SK-N-SH treated with all-trans-retinoic acid at 6 μM for 48 hours (cell line): ENCODE results near the gene FXYD2.

Experiments used
- ATAC-seq: fragments of 200-7000 bp; cut with Tn5 transposase; 3 replicates; pipeline ENCODE4 v1.9.1; 2020; ENCODE audit warnings: mild to moderate bottlenecking, moderate library complexity
- BACH2 ChIP-seq: fragments of 250-450 bp; sonication (Bioruptor Pico); IDR thresholded peaks from 2 replicates; pipeline ENCODE4 v1.9.0; 2021; ENCODE audit warnings: mild to moderate bottlenecking, borderline replicate concordance
- CREB5 ChIP-seq: fragments of 250-450 bp; sonication (Bioruptor Pico); IDR thresholded peaks from 2 replicates; pipeline ENCODE4 v1.5.1; 2020; ENCODE audit warnings: low read depth, mild to moderate bottlenecking, moderate library complexity
- CSDC2 ChIP-seq: fragments of 250-450 bp; sonication (Bioruptor Pico); IDR thresholded peaks from 2 replicates; pipeline ENCODE4 v1.5.0; 2020; ENCODE audit warnings: mild to moderate bottlenecking, moderate library complexity
- ESRRG ChIP-seq: fragments of 250-450 bp; sonication (Bioruptor Pico); IDR thresholded peaks from 2 replicates; pipeline ENCODE4 v1.6.1; 2021; ENCODE audit warnings: mild to moderate bottlenecking
- GLIS3 ChIP-seq: fragments of 250-450 bp; sonication (Bioruptor Pico); IDR thresholded peaks from 2 replicates; pipeline ENCODE4 v1.5.0; 2020; ENCODE audit warnings: mild to moderate bottlenecking, moderate library complexity
- OSR1 ChIP-seq: fragments of 250-450 bp; sonication (Bioruptor Pico); IDR thresholded peaks from 2 replicates; pipeline ENCODE4 v1.8.0; 2022; ENCODE audit warnings: moderate library complexity, mild to moderate bottlenecking, inconsistent platforms
- POU6F1 ChIP-seq: fragments of 250-450 bp; sonication (Bioruptor Pico); IDR thresholded peaks from 2 replicates; pipeline ENCODE4 v1.8.0; 2021; ENCODE audit warnings: low read depth, mild to moderate bottlenecking, moderate library complexity, borderline replicate concordance
- PPARA ChIP-seq: fragments of 250-450 bp; sonication (Bioruptor Pico); IDR thresholded peaks from 2 replicates; pipeline ENCODE4 v1.5.0; 2020; ENCODE audit warnings: mild to moderate bottlenecking, borderline replicate concordance
- RARB ChIP-seq: fragments of 250-450 bp; sonication (Bioruptor Pico); IDR thresholded peaks from 2 replicates; pipeline ENCODE4 v1.8.0; 2021; ENCODE audit warnings: mild to moderate bottlenecking, moderate library complexity
- SNAI2 ChIP-seq: fragments of 250-450 bp; sonication (Bioruptor Pico); IDR thresholded peaks from 2 replicates; pipeline ENCODE4 v1.5.0; 2020; ENCODE audit warnings: mild to moderate bottlenecking, moderate library complexity
- TSHZ2 ChIP-seq: fragments of 250-450 bp; sonication (Bioruptor Pico); IDR thresholded peaks from 2 replicates; pipeline ENCODE4 v1.5.0; 2020; ENCODE audit warnings: mild to moderate bottlenecking, moderate library complexity
- ZC3H10 ChIP-seq: fragments of 250-450 bp; sonication (Bioruptor Pico); IDR thresholded peaks from 2 replicates; pipeline ENCODE4 v1.5.1; 2021; ENCODE audit warnings: mild to moderate bottlenecking, moderate library complexity
- TF ChIP-seq, protein P1 (sequence below): fragments of 250-450 bp; sonication (Bioruptor Pico); IDR thresholded peaks from 2 replicates; pipeline ENCODE4 v1.8.0; 2020; ENCODE audit warnings: mild to moderate bottlenecking, moderate library complexity, borderline replicate concordance

FXYD2 gene

DNA sequence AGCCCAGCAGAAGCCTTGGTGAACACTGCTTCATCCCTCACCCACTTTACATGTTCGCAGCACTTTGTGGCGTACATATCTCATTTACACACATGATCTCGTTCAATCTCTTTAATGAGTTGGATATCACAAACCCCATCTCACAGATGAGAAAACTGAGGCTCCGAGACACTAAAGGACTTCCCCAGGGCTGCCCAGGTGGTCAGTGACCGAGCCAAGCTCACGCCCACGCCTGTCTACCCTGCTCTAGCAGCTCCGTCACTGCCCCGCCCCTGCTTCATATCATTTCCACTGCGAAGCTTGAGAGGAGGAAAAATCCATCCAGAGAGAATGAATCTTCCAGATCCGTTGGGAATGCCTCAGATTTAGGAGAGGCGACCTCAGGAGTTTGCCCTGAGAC, 15.8 kb downstream of the FXYD2 start:
- no peak for ATAC-seq
- no peak for TF ChIP-seq TSHZ2 (CRISPR knock-in tag)
- no peak for TF ChIP-seq ZC3H10 (CRISPR knock-in tag)
- TF ChIP-seq BACH2 (CRISPR knock-in tag): no peak
- TF ChIP-seq PPARA (CRISPR knock-in tag): no peak
- TF ChIP-seq POU6F1 (CRISPR knock-in tag): no peak
- no peak for TF ChIP-seq SNAI2 (CRISPR knock-in tag)
- no peak for TF ChIP-seq CSDC2 (CRISPR knock-in tag)
- TF ChIP-seq, all 23 proteins: peak for 0

GRCh38 chr11:117807482-117808327, 16.8 kb downstream of the FXYD2 start:
- peak; percentile 81 for ATAC-seq

More at GRCh38 chr11:117807482-117808327, 16.8 kb downstream of the FXYD2 start:
- no peak for TF ChIP-seq GLIS3 (CRISPR knock-in tag)
- TF ChIP-seq, protein P1, sequence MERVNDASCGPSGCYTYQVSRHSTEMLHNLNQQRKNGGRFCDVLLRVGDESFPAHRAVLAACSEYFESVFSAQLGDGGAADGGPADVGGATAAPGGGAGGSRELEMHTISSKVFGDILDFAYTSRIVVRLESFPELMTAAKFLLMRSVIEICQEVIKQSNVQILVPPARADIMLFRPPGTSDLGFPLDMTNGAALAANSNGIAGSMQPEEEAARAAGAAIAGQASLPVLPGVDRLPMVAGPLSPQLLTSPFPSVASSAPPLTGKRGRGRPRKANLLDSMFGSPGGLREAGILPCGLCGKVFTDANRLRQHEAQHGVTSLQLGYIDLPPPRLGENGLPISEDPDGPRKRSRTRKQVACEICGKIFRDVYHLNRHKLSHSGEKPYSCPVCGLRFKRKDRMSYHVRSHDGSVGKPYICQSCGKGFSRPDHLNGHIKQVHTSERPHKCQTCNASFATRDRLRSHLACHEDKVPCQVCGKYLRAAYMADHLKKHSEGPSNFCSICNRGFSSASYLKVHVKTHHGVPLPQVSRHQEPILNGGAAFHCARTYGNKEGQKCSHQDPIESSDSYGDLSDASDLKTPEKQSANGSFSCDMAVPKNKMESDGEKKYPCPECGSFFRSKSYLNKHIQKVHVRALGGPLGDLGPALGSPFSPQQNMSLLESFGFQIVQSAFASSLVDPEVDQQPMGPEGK (CRISPR knock-in tag): no peak
- TF ChIP-seq TSHZ2 (CRISPR knock-in tag): no peak
- no peak for TF ChIP-seq ESRRG (CRISPR knock-in tag)
- TF ChIP-seq CREB5: no peak
- TF ChIP-seq RARB: no peak
- no peak for TF ChIP-seq OSR1 (CRISPR knock-in tag)
